ENCODE results near the gene LRFN3.
"Not testable (repeated sequence)": the region's sequence is repeated elsewhere in the genome, so short reads cannot be mapped to it uniquely, and the experiment has no call there.

LRFN3 gene, protein sequence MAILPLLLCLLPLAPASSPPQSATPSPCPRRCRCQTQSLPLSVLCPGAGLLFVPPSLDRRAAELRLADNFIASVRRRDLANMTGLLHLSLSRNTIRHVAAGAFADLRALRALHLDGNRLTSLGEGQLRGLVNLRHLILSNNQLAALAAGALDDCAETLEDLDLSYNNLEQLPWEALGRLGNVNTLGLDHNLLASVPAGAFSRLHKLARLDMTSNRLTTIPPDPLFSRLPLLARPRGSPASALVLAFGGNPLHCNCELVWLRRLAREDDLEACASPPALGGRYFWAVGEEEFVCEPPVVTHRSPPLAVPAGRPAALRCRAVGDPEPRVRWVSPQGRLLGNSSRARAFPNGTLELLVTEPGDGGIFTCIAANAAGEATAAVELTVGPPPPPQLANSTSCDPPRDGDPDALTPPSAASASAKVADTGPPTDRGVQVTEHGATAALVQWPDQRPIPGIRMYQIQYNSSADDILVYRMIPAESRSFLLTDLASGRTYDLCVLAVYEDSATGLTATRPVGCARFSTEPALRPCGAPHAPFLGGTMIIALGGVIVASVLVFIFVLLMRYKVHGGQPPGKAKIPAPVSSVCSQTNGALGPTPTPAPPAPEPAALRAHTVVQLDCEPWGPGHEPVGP

DNA sequence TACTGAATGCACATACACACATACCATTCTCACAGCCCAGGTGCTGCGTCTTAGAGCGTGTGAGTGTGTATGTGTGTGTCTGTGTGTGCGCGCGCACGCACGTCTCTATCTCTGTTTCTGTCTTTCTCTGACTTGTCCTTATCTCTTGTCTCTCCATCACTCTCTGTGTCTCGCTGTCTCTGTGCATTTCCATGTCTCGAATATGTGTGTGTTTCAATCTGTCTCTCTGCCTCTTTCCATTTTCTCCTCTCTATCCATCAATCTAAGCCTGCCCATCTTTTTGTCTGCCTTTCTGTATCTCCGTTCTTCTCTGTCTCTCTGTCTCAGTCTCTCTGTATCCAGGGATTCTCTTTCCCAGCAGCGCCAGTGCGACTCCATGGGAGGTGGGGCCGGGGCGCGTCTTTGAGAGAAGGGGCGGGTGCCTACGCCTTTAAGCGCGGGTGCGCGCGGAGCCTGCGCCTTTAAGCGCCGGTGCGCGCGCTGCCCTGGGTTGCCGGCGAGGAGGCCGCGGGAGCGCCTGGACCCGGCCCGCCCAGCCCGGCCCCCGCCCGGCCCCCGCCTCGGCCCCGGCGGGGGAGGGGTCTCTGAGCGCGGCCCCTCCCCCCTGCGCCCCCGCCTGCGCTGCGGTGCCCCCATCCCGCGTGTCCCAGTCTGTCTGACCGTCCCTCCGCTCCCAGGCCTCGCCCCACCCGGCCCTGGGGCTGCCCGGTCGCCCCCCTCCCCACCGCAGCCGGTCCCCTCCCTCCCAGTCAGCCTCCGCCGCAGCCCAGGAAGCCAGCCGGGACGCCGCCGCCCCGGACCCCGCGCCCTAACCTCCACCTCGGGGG, at the start of gene LRFN3:
Gene LRFN3 (plus strand): TSS at position 464 of the 827 bp plus-strand sequence. CDS start 3,052 bp downstream, outside the sequence.
- DNase-seq (ENCODE audit: low read depth in 1 of 2, low spot score in 1 of 2) = peak; percentile 23 to 37

DNA sequence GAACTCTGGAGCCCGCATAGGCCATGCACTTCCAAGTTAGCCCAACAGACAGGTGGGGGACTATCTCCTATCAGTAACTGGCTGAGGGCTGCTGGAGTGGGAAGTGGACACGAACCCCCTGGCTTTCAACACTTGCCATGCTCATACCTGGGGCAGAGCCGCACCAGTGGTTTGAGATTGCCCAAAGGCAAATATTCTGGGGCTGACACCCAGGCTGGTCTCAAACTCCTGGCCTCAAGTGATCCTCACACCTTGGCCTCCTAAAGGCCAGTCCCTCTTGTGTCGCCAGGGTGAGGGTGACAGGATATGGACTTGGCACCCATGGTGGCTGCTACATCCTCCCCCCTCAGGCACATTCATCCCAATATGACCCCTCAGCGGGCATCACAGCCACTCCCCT, 49.0 kb upstream of the LRFN3 start:
- DNase-seq (ENCODE audit: low read depth in 1 of 2, low spot score in 1 of 2) = no peak

DNA sequence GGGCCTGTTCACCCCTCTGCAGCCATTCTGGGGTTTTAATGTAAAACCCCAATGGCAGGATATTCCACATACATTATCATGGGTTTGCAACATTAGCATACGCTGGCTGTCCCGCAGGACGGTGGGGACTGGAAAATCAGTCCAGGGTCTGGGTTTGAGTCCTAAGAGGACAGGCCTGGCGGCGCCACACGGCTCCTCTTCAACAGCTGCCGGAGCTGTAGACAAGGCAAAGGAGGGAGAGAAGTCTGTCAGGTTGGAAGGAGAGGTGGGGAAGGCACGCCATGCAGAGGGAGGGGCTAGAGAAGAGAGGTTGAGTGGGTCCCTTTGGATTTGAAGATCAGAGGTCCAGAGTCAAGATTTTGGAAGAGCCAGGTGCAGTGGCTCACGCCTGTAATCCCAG, 47.8 kb upstream of the LRFN3 start:
- DNase-seq (ENCODE audit: low read depth in 1 of 2, low spot score in 1 of 2) = no peak

DNA sequence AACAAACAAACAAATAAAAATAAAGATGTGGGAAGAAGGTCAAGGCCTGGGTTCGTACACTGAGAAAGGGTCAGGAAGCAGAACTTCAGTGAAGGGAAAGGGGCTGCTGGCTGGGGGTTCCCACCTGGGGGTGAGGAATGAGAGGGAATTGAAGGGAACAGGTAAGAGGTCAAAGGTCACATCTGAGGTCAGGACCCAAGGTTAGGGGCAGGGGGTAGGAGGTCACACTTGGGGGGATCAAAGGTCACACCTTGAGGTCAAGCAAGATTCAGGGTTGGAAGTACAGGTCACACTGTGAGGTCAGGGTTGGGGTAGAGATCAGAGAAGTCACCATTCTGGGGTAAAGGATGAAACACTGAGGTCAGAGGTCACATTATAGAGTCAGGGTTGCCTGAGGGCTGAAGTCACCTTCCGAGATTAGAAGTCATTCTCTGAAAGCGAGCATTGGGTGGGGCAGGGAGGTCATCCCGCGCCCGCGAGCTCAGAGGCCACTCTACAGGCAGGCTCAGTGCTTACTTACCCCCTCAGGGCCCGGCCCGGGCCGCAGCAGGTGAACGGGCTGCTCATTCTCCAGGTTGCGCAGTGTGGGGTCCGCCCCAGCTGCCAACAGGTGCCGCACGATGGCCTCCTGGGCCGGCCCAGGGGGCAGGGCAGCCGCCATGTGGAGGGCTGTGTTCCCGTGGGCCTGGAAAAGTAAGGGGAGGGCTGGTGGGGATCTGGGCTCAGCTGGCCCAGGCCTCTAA, 46.6 kb upstream of the LRFN3 start:
- no peak for DNase-seq (ENCODE audit: low read depth in 1 of 2, low spot score in 1 of 2)

DNA sequence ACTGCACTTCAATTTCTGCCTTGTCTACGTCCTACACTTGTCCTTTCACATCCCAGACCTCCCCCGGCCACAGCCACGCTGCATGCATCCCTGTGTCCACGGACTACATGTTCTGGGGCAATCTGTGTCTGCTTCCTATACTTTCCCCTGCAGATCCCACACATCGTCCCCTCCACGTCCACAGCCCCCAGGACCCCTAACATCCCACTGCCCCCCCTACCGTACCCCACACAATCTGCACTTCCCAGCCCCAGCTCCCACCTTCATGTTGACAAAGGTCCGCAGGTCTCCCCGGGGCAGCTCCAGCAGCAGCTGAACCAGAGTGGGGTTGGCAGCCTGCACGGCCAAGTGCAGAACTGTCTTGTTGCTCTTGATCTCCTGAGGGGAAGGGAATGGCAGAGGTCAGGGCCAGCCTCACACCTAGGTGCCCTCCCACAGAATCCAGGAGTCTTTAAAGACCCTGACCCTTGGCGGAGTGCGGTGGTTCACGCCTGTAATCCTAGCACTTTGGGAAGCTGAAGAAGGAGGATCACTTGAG, 46.0 kb upstream of the LRFN3 start:
- no peak for DNase-seq (ENCODE audit: low read depth in 1 of 2, low spot score in 1 of 2)

DNA sequence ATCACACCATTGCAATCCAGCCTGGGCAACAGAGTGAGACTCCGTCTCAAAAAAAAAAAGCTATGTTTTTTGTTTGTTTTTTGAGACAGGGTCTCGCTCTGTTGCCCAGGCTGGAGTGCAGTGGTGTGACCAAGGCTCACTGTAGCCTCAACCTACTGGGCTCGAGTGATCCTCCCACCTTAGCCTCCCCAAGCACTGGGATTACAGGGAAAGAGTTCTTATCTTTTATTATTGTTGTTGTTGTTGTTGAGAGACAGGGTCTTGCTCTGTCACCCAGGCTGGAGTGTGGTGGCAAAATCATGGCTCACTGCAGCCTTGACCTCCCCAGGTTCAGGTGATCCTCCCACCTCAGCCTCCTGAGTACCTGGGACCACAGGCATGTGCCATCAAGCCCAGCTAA, 44.4 kb upstream of the LRFN3 start:
- not testable (repeated sequence) for DNase-seq (ENCODE audit: low read depth in 1 of 2, low spot score in 1 of 2)

DNA sequence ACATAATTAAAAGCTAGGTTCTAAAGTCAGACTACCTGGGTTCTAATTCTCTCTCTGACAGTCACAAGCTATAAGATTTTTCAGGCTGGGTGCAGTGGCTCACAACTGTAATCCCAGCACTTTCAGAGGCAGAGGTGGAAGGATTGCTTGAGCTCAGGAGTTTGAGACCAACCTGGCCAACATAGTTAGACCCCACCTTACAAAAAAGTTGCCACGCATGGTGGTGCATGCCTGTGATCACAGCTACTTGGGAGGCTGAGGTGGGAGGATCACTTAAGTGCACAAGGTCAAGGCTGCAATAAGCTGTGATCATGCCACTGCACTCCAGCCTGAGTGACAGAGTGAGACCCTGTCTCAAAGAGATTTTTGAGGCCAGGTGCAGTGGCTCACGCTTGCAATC, 41.8 kb upstream of the LRFN3 start:
- no peak for DNase-seq (ENCODE audit: low read depth in 1 of 2, low spot score in 1 of 2)

DNA sequence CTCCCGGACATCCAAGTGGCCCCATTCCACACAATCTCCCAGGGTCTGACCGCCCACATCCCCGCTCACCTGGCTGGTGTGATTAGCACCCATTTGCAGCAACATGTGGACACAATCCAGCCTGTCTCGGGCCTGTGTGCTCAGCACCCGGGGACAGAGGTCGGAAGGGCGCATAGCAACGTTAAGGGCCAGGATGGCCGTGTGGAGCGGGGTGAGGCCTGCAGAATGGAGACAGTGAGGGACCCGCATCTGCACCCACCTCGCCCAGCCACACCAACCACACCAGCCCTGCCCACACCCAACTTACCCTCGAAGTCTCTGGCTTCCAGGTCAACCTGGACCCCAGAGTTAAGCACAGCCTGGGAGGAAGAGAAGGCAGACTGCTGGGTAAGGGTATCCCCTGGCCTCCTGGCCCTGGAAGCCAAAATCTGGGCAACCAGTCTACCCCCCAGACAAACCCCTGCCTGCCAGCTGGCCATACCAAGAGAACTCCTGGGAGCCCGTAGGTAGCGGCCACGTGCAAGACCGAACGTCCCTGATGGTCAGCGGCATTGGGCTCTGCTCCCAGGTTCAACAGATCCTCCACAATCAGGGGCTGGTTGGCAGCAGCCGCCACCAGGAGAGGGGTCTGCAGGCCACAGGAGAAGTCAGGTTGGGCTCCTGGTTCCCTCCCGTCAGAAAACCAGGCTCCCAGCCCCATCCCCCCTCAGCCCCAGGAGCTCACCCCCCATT, 40.1 kb upstream of the LRFN3 start:
- DNase-seq (ENCODE audit: low read depth in 1 of 2, low spot score in 1 of 2) = no peak

DNA sequence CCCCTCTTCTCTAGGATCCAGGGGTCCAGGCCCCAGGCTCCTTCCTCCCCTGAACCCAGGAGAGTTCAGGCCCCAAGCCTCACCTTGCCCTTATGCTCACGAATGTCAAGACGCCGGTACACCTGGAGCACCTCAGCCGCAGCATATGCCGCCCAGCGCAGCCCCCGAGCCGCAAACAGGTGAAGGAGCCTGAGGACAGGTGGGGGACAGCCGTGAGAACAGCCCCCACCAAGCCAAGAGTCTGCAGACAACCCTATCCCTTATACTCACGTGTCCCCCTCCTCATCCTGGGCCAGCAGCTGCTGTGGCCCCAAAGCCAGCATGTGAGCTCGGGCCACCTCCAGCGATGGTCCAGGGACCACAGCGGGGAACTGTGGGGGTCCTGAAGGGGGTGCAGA, 39.5 kb upstream of the LRFN3 start:
- no peak for DNase-seq (ENCODE audit: low read depth in 1 of 2, low spot score in 1 of 2)

DNA sequence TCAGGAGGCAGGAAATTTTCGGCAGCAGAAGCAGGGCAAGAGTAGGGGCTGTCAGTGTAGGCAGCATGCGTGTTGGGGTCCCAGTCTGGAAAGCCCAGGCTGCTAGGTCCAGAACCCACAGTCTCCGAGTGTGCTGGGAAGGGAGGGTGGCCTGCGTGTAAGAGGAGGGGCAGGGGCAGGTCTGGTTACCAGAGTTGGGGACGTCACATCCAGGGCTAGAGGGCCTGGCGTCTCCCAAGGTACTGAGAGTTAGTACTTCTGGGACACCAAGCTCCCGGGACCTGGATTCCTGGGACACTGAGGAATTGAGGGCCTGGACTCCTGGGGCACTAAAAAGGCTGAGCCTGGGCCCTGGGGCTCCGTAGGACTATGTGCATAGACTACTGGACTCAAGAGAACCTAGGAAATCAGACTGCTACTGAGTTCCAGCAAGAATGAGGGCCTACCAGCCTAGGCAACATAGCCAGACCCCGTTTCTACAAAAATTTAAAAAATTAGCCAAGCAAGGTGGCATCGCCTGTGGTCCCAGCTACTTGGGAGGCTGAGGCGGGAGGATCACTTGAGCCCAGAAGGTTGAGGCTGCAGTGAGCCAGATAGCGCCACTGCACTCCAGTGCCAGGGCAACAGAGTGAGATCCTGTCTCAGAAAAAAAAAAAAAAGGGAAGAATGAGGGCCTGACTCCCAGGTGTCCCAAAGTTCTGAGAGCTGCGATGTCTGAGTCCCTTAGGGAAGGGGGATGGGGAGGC, 38.3 kb upstream of the LRFN3 start:
- no peak for DNase-seq (ENCODE audit: low read depth in 1 of 2, low spot score in 1 of 2)

DNA sequence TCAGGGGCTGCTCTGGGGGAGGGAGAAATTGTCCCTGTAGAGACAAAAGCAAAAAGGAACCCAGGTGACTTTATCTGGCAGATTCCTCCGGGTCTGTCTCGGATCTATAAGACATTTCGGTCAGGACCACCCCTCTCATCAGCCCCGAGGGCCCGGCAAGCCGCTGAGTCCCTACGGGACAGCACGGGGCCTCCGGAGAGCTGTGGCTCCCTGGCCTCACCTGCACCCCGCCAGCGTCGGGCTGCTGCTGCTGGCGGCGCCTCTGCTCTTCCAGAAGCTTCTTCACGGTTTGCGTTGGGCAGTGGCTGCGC, 37.7 kb upstream of the LRFN3 start:
- DNase-seq (ENCODE audit: low read depth in 1 of 2, low spot score in 1 of 2) = no peak

DNA sequence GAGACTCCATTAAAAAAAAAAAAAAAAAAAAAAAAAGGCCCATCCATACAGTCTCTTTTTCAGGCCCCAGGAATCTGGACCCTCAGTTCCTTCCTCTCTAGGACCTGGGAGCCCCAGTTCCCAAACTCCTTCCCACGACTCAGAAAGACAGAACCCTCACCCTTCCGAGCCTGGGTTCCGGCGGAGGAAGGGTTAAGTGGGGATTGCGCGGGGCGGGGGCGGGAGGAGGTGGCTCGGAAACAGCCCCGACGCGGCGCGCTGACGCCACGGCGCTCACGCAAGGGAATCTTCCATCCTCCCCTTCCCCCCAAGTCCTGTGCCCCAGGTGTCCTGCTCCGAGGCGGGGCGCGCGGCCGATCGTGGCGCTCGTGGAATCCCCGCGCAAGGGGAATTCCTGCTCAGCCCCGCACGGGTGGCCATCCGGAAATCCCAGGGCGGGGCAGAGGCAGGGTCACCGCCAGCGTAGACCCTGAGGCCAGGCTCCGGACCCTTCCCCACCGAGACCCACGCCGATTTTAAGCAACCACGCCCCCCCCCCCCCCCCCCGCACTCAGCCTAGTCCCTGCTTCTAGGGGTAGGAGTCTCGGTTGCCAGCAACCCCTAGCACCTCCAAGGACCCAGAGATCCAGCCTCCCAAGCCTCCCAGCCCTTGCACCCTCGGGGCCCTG, 36.5 kb upstream of the LRFN3 start:
- peak; percentile 69 to 81 for DNase-seq (ENCODE audit: low read depth in 1 of 2, low spot score in 1 of 2)

DNA sequence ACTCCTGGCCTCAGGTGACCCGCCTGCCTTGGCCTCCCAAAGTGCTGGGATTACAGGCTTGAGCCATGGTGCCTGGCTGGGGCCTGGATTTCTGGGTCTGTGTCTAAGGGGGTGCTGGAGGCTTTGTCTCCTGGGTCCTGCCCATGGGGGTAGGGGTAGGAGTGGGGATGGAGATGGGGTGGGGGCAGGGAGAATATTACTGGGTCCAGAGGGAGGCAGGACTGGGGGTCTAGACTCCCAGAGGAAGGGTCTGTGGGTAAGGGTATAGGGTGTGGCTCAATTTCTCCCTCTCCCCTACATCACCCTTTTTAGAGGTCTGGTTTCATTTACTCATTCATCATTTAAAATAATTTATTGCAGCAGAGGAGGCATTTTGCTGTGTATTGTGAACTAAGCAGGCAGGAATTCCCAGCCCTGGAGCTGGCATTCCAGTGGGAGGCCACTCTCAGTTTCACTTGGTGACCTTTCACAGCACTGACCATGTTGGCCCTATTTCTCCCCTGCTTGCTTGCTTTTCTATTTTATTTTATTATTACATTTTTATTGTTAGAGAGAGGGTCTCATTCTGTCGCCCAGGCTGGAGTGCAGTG, 35.0 kb upstream of the LRFN3 start:
- no peak for DNase-seq (ENCODE audit: low read depth in 1 of 2, low spot score in 1 of 2)

DNA sequence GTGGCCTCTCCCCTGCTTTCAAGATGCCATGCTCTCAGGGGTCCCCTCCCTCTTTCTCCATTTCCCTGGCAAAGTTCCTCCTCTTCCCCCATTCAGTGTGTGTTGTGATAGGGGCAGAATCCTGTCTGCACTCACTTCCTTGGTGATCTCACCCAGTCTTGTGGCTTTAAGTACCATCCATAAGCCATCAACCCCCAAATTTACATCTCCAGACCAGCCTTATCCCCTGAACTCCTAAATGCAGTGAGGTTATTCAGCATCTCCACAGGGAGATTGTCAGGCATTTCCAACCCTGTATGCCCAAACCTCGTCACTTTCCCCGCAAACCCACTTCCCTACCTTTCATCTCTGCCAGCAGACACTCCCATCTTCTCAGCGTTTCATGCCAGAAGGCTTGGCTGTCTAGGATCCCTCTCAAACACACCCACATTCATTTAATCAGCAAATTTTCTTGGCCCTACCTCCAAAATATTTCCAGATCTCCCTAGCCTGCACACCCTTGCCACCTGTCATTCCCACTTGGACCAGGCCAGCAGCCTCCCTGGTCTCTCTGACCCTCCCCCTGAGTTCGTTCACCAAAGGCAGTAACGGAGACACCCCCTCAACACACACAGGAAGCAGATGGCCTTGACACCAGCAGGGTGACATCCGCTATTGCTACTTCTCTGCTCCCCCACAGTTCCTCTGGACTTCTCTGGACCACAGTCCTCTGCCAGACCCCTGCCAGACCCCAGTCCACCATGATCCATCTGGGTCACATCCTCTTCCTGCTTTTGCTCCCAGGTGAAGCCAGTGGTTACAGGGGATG, 34.1 kb upstream of the LRFN3 start, which contains the start of gene HCST:
Gene HCST (plus strand): TSS at position 676 of the 808 bp plus-strand sequence. CDS start 65 bp downstream, at position 741.
- DNase-seq (ENCODE audit: low read depth in 1 of 2, low spot score in 1 of 2) = peak in 1 of 2 donors; percentile 13

DNA sequence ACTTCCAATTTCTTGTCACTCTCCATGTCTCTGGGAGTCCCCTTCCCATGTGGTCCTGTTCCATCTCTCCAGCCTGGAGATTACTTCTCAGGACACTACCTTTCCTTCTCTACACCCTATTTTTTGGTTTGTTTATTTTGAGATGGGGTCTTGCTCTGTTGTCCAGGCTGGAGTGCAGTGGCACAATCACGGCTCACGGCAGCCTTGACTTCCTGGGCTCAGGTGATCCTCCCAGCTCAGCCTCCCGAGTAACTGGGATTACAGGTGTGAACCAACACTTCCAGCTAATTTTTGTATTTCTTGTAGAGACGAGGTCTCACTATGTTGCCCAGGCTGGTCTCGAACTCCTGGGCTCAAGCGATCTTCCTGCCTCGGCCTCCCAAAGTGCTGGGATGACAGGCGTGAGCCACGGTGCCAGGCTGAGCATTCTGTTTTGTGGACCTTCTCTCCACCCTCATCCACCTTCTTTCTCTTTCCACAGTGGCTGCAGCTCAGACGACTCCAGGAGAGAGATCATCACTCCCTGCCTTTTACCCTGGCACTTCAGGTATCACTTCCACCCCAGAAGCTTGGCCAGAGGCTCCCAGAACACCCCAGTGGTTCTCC, 33.2 kb upstream of the LRFN3 start:
- no peak for DNase-seq (ENCODE audit: low read depth in 1 of 2, low spot score in 1 of 2)

DNA sequence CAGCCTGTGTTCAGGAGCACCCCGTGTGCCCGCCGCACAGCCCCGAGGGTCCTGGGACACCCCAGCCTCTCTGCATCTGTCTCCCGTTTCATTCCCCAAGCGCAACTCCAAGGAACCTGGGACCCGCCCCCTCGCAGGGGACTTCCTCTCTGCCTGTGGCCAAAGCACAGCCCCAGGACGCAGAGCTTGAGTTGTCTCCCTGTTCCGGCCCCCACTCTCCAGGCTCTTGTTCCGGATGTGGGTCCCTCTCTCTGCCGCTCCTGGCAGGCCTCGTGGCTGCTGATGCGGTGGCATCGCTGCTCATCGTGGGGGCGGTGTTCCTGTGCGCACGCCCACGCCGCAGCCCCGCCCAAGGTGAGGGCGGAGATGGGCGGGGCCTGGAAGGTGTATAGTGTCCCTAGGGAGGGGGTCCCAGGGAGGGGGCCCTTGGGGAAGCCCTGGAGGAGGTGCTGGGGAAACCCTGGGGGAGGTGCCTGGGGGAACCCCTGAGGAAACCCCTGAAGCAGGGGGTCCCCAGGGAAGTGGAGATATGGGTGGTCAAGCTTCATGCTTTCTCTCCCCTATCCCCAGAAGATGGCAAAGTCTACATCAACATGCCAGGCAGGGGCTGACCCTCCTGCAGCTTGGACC, 32.5 kb upstream of the LRFN3 start:
- DNase-seq (ENCODE audit: low read depth in 1 of 2, low spot score in 1 of 2) = peak; percentile 77 to 82
